ENCODE measurements around the gene QSOX2.

The QSOX2 gene

DNA sequence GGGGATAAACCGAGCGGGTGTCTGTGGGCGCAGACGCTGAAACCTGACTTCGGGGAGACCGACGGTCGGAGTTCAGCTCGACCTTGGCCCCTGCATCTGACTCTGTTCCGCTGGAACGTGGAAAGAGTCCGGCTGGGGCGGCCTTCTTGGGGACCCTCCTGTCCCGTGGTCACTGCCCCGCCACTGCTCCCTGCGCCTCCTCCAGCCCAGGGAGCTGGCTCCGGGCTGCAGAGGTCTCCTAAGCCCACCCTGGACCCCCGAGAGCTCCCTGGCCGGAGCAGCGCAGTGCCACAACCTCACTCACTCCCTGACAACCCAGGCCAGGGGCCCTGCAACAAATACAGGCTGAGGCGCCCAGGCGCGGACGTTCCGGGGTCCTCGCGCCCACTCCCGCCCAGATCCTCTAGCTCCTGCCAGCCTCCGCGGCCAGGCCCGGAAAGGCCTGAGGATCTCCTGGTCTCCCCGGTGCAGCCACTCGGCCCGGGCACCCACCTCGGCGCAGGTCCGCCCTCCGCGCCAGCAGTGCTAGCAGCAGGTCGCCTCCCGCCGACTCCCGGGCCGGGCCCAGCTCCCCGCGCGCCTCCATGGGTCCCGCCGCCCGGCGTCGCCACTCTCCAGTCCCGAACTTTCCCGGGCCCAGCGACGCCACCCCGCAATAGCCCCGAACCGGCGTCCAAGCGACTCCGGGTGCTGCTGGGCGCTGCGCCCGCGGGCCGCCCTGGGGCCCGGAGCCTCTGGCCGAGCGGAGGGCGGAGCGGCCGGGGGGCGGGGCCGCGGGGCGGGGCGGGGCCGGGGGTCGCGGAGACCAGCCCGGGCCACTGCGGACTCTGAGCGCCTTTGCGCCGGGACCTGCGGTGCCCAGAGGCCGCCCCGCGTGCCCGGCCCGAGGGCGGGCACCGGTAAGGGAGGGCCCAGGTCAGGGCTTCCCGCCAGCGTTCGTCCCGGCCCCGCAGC is 42.9 kb downstream of the QSOX2 start:
- TF ChIP-seq POLR2A (IDR thresholded peaks at IDR 0.05; ENCODE audit: low read length) (no peak), GATA1 (IDR thresholded peaks at IDR 0.05; ENCODE audit: low read depth, low read length) (no peak)
- no peak for DNase-seq

DNA sequence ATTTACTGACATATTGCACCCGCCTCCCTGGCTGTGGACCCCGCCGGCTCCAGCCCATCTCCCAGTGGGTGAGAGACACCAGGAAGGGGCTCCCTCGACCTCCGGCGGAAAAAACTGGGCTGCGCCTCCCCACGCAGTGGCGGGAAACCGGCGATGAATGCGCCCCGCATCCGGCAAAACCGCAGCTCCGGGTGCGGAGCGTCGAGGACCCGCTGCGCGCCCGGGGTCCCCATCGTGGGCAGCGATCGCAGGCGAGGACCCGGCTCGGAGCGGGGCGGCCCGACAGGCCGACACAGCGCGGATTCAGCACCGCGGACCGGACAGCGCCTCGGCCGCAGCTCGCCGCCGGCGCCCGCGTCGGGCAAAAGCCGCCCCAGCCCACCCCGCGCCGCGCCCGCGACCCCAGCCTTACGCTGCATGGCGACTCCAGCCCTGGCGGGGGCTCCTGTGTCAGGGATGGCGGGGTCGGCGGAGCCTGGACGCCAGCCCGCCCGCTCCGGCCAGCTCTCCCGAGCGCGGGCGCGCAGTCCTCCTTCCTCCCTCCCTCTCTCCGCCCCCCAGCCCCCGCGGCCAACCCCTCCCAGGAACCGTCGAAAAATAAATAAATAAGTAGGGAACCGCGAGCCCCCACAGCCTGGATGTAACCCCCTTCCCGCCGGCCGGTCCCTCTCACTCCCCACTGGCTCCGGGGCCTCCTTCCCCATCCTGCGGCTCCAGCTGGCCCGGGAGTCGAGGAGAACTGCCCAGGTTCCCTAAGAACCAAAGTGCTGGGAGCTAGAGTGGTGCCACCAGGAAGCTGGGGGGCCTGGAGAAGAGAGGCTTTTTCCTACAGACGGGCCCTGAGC is 43.8 kb downstream of the QSOX2 start:
- TF ChIP-seq GATA1 (IDR thresholded peaks at IDR 0.05; ENCODE audit: low read depth, low read length) (no peak), POLR2A (IDR thresholded peaks at IDR 0.05; ENCODE audit: low read length) (no peak)
- DNase-seq: peak; percentile 35 to 52

DNA sequence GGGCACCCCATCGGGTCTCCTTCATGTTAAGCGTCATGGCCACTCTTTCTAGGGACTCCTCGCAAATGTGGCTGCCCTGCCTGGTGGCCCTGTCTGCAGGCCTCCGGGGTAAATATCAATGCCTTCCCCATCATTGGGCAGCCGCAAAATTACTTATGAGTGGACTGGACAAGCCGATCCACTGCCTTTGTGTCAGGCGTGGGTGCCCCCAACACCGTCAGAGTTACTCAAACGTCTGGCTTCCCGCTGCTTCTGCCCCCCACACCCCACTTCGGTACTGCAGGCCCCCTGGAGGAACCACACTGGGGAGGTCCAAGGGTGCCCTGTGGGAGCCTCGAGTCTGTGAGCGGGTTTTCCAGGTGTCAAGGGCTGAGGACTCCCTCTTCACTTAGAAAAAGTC is 44.4 kb downstream of the QSOX2 start:
- TF ChIP-seq POLR2A (IDR thresholded peaks at IDR 0.05; ENCODE audit: low read length) (no peak), GATA1 (IDR thresholded peaks at IDR 0.05; ENCODE audit: low read depth, low read length) (no peak)
- no peak for DNase-seq

DNA sequence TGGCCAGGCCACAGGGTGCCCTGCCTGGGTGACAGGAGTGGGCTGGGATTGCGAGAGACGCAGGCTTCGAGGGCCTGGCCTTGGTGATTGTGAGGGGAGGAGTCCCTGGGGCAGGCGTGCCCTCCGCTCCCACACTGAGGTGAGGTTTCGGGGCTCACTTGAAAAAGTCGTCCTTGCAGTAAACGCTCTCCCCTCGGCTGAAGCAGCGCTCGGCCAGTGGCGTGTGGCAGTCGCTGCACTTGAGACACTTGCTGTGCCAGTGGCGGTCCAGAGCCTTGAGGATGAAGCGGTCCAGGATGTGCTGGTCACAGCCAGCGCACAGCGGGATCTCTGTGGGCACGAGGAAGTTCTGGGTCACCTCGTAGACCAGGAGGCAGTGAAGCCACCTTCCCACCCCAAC is 45.2 kb downstream of the QSOX2 start:
- DNase-seq: no peak

DNA sequence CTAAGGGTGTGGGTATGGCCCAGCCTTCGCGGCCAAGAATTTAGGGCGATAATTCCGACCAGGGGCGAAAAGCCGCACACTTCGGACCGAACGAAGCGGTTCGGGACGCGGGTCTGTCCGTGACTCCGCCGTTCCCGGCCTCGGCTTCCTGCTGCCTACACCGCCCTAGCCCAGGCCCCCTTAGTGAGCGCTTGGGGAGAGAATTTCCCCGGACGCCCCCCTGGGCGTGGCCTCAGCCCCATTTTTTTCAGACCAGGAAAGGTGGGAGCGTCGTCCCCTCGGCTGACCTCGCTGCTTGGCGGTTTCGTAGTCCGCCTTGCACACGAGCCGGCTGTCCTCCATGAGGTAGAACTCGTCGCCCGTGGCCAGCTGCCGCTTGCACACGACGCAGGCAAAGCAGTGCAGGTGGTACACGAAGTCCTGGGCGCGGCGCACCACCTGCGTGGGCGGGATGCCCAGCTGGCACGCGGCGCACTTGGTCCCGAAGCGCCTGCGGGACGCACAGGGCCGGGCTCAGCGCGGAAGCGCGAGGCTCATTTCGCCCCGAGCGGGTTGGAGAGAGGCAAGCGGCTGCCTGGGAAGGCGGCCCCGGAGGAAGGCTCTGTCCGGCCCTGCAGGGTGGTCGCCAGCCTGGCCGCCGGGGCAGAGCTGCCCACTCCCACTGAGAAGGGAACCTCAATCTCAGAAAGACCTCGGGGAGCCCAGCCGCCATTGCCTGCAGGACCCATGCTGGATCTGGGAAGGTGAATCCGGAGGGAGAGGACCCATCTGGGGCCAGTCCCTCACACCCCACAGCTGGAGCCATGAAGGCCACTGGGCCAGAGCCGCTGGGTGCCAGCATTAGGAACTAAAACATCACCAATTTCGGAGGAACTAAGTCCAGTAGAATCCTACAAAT is 46.0 kb downstream of the QSOX2 start:
- TF ChIP-seq GATA1 (IDR thresholded peaks at IDR 0.05; ENCODE audit: low read depth, low read length) (no peak), POLR2A (IDR thresholded peaks at IDR 0.05; ENCODE audit: low read length) (no peak)
- DNase-seq: no peak

More for the DNA sequence above, 45.2 kb downstream of the QSOX2 start:
- no peak for TF ChIP-seq GATA1 (IDR thresholded peaks at IDR 0.05; ENCODE audit: low read depth, low read length)
- no peak for TF ChIP-seq POLR2A (IDR thresholded peaks at IDR 0.05; ENCODE audit: low read length)

DNA sequence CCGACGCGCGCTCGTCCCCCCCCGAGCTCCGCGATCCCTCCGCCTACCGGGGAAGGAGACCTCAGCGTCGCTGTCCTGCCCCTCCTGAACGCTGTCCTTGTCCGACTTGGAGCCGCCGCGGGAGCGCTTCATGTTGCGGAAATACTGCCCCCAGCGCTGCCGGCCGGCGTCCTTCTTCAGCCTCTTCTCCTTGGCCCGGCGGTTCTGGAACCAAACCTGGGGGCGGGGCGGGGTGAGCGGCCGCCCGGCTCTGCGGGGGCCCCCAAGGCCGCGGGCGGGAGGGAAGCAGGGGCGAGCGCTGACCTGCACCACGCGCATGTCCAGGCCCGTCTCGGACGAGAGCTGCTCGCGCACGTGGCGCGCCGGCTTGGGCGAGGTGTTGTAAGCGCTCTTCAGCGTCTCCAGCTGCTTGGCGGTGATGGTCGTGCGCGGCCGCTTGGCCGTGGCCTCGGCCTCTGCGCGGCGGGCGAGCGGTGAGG is 47.0 kb downstream of the QSOX2 start:
- TF ChIP-seq GATA1 (IDR thresholded peaks at IDR 0.05; ENCODE audit: low read depth, low read length) (no peak), POLR2A (IDR thresholded peaks at IDR 0.05; ENCODE audit: low read length) (no peak)
- no peak for DNase-seq

DNA sequence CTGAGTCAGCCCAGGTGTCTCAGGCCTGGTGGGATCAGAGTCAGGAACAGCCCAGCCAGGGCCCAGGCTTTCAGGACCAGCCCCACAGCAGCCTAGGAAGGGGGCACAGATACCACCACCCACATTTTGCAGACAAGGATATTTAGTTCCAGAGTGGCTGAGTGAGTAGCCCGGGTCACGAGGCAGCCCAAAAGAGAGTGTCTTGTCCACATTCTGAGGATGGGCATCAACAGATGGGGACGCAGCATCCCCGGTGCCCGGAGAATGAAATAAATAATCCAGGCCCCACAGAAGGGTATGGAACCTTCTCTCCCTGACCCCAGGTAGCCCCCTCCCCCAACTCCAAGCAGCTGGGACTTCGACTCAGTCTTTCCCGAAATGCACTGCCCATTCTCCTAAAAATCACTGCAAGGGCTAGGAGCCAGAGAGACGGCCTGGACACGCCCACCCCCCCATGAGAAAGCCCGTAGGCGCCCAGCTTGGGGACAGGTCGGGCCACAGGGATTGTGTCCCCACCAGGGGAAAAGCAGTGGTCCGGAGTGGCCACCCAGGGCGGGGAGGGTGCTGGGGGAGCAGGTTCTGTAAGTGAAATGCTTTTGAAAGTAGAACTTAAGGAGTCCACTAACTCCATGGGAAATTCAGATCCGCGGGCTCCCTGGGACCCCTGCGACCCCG is 47.5 kb downstream of the QSOX2 start:
- no peak for TF ChIP-seq POLR2A (IDR thresholded peaks at IDR 0.05; ENCODE audit: low read length)
- TF ChIP-seq GATA1 (IDR thresholded peaks at IDR 0.05; ENCODE audit: low read depth, low read length): no peak
- DNase-seq: no peak

DNA sequence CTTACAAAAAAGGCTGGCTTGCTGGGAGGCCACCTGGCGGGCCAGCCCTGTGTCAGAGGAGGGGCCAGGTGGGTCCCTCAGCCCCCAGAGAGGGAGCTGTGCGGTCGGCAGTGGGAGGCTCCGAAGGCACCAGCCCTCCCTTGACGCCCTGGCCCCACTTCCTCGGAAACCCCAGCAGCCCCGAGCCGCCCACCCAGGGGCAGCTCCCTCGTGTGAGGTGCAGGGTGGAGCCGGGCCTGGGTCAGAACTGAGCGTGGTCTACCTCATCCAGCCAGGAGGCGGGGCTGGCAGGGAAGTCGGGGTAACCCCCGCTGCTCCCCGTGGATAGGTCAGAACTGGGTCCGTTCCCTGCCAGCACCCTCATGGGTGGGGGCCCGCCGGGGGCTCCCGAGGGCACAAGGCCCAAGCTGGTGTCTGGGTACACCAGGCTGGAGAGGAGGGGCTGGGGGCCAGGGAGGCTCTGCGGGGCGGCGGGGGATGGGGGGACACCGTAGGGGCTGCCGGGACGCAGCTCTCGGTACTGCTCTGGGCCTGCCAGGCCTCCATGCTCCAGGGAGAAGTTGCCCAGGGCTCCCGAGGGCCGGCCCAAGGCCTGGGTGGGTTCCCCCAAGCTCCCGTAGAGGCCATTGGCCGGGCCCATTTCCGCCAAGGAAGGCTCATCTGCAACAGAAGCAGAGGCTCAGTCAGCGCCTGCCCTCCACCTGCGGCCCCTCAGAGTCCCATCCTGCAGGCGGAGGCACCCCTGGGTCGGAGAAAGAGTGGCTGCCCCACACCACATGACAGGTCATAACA is 48.3 kb downstream of the QSOX2 start:
- TF ChIP-seq GATA1 (IDR thresholded peaks at IDR 0.05; ENCODE audit: low read depth, low read length) (no peak), POLR2A (IDR thresholded peaks at IDR 0.05; ENCODE audit: low read length) (no peak)
- DNase-seq: no peak

DNA sequence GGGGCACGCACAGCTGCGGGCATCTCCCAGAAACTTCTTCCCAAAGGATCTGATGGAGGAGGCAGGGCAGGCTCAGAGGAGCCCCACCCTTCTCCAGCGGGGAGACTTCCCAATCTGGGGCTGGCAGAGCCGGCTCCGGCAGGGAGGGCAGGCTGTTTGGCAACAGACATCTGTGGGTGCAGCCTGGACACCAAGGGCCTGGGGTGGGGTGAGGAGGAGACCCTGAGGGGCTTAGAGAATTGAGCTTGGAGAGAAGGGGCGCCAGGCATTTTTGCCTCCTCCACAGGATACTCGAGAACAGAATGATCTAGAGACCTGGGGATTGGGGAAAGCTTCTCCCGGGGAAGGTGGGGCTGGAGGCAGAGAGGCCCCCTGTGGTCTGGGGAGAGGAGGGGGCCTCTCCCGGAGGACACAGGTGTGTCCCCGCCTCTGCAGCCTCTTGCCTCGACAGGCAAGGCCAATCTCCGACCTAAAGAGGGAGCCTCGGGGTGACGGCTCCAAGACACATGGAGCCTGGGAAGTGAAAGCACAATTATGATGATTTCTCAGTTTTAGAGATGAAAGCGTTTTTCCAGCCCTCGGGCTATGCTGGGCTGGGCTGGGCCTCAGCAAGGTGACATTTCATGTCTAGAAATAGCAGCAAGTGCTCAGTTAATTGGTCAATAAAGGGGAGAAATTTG is 49.1 kb downstream of the QSOX2 start:
- no peak for DNase-seq
- TF ChIP-seq GATA1 (IDR thresholded peaks at IDR 0.05; ENCODE audit: low read depth, low read length) (no peak), POLR2A (IDR thresholded peaks at IDR 0.05; ENCODE audit: low read length) (no peak)

DNA sequence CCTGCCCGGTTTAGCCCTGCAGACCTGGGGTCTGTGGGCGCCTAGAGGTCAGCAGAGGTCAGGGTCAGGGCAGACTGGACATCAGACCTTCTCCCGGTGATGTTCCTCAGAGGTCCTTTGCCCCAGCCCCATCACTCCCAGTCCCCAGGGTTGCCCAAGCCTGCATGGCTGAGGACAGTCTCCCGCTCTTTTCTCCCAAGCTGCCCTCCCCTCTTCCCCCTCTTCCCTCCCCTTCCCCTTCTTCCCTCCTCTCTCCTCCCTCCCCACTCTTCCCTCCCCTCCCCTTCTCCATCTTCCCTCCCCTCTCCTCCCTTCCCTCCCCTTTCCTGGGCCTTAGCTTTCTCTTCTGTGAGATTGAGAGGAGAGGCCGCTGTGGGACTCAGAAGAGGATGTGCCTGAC is 51.1 kb downstream of the QSOX2 start:
- no peak for TF ChIP-seq POLR2A (IDR thresholded peaks at IDR 0.05; ENCODE audit: low read length)
- TF ChIP-seq GATA1 (IDR thresholded peaks at IDR 0.05; ENCODE audit: low read depth, low read length): no peak

DNA sequence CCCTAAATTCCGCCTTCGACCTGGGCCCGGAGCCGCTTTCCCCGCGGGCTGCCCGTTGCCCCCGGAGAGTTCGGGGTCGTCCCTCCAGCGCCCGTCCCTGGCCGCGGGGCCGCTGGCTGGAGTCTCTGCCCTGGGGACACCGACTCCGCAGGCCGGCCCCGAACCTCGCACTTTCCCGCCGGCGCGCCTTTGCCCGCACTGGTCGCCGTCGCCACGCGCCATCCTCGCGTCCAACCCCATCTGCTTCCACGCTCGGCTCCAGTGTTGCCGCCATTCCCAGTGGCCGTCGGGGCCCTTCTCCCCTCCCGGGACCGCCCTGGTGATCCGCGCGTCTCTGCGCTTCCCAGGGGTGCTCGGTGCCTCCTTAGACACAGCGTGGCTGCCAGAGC is 51.7 kb downstream of the QSOX2 start:
- no peak for TF ChIP-seq GATA1 (IDR thresholded peaks at IDR 0.05; ENCODE audit: low read depth, low read length)
- no peak for TF ChIP-seq POLR2A (IDR thresholded peaks at IDR 0.05; ENCODE audit: low read length)
- peak in 1 of 2 experiments; percentile 55 for DNase-seq

More for the DNA sequence above, 51.1 kb downstream of the QSOX2 start:
- no peak for DNase-seq
